Measurements from ENCODE around the gene TAMM41. TPM values are rescaled to one million over a fixed set of nuclear protein-coding genes. Genes with fewer than 3 reads are reported as not detected.

TAMM41 gene
- total RNA-seq, 2 experiments from 2014 or later = 22.6 to 28.7 TPM

DNA sequence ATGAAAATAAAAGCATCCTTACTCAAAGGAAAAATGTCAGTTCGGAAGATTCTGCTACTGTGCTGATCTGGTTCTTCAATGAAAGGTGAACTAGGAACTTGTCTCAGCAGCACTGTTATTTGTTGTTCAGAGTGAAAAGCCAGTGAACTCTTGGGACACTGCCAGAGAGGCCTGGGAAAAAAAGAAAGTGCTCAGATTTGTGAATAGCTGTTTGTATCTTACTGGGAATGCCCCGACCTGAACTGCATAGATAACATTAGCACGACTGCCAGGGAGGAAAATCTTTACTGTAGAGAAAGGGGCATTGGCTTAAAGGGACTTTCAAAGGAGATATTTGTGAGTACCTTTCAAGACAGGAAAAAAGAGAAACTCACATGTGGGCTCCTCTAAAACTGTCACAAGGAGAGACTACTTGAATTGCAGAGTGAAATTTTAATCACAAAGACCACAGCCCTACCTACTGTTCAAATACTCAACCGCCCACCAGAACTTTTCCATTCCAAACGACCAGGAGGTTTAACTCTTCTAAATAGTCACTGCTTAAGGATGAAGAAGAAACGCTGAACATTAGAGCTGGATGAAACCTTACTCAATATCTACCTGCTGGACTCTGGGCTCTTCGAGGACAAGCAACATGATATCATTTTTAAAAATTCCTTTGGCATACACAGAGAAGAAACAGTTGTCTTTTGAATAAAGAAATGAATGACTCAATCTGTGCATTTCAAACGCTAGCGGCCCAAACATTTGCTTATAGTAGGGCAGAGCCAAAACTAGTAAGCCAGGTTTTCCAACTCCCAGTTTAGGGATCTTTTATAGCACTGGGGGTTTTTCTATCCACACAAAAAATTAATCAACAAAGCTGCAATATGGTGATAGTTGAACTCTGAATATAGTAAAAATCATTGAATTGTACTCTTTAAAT, 13.4 kb downstream of the TAMM41 start:
- Mint-ChIP-seq H3K27me3 (no peaks in the 10 kb centered on the region), H3K9me3 (no peaks in the 10 kb centered on the region), H3K4me1 (no peaks in the 10 kb centered on the region), H3K27ac (no peak overlapping the region), H3K4me3 (no peak overlapping the region), H3K36me3 (peaks cover 16% of the 10 kb centered on the region)
- ATAC-seq (ENCODE audit: low read depth) (no peak), DNase-seq (no peak)
- POLR2A ChIA-PET = interaction anchor here (0.8 kb wide), 1 partner anchor 14 kb away, joined by 3 read pairs; the partner anchor contains the start of gene TAMM41

DNA sequence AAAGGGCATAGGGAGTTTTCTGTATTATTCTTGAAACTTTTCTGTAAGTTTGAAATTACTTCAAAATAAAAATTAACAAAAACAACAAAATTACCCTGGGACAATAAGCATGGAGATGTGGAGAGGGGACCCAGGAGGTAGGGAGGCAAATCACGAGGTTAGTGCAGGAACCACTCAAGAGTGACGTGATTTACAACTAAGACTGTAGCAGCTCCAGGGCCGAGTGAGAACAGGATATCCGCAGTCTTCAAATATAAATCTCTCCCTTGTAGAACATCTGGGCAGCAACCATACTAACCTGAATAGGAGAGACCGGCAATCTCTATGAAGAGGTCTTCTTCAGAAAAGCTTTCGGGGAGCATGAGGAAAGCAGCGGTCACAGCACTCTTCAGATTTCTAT, 17.3 kb downstream of the TAMM41 start:
- POLR2A ChIA-PET = no interaction called here
- H3K27ac Mint-ChIP-seq = no peak overlapping the region
- no peaks in the 10 kb centered on the region for H3K27me3 Mint-ChIP-seq
- H3K4me3 Mint-ChIP-seq = no peak overlapping the region
- ATAC-seq (ENCODE audit: low read depth) (no peak), DNase-seq (no peak)
- H3K9me3 Mint-ChIP-seq = no peaks in the 10 kb centered on the region
- no peaks in the 10 kb centered on the region for H3K4me1 Mint-ChIP-seq
- peaks cover 24% of the 10 kb centered on the region for H3K36me3 Mint-ChIP-seq

DNA sequence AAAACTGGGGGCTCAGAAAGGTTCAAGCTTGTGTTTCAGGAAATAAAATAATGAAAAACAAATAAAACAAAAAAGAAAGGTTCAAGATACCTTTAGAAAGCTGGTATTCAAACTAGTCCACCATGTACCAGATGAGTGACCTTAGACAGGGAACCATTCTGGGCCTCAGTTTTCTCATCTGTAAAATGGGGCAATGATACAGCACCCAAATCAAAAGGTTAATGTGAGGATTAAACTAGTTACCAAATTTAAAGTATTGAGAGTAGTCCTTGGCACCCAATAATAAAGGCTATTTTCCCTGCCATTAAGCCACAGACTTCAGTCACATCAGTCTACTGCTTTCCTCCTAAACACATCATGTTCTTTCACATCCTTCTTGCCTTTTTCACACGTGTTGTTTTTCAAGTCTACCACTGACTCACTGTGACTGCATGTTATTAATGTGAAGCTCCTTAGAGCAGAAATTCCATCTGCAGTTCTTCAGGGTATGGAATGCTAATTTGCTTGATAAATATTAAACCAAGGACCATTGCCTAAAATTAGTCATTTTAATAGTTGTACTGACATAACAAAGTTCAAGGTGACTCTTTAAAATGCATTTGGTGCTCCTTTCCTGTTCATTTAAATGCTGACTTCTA, 19.9 kb downstream of the TAMM41 start:
- POLR2A ChIA-PET = interaction anchor here (0.7 kb wide), 1 partner anchor 645 kb away, joined by 3 read pairs; no protein-coding TSS in a partner anchor
- H3K27me3 Mint-ChIP-seq = no peaks in the 10 kb centered on the region
- no peaks in the 10 kb centered on the region for H3K4me1 Mint-ChIP-seq
- ATAC-seq (ENCODE audit: low read depth) (no peak), DNase-seq (no peak)
- peaks cover 23% of the 10 kb centered on the region for H3K36me3 Mint-ChIP-seq
- no peak overlapping the region for H3K27ac Mint-ChIP-seq
- H3K9me3 Mint-ChIP-seq = no peaks in the 10 kb centered on the region
- H3K4me3 Mint-ChIP-seq = no peak overlapping the region

DNA sequence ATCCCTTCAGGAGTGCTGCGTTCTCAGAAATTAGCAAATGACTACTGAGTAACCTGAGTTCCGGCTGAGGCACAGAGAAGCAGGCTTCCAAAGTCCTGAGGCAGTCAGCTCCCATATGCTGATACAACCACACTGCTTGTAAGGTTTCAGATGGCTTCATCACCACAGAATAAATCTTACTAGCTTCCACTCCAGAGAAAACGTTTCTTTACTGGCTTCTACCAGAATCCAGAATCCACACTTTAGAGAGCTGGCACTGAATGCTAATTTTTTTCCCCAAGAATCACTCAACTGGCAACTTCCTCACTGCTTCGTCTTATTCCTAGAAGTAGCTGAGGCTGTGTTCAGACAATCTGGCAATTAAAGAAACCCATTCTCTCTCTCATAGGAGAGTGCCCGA, 21.4 kb downstream of the TAMM41 start:
- H3K27me3 Mint-ChIP-seq = no peaks in the 10 kb centered on the region
- no peak overlapping the region for H3K4me3 Mint-ChIP-seq
- H3K36me3 Mint-ChIP-seq = peaks cover 23% of the 10 kb centered on the region
- POLR2A ChIA-PET = no interaction called here
- no peaks in the 10 kb centered on the region for H3K4me1 Mint-ChIP-seq
- DNase-seq = no peak
- H3K9me3 Mint-ChIP-seq = no peaks in the 10 kb centered on the region
- H3K27ac Mint-ChIP-seq = no peak overlapping the region
- ATAC-seq (ENCODE audit: low read depth) = no peak

DNA sequence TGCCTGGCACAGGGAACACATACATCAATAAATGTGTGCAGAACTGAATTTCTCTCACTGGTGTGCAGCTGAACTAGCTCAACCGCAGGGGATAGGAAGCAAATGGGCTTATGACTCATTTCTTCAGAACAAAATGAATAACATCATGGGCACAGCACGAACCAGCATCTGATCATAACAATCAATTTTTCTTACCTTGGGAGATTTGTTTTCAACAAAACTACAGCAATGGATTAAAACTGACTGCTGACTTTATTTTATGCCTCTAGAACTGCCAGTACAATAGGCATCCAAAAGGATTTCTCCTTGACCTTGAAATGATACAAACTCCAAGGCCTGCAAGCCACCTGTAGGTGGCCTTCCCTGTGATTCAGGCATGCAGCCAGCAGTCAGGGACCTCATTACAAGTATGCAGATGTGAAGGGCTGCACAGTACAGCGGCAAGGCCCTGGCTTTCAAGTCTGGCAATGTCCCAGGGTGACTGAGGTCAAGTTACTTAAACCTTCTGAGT, 26.1 kb downstream of the TAMM41 start:
- no peak overlapping the region for H3K4me3 Mint-ChIP-seq
- H3K36me3 Mint-ChIP-seq = peaks cover 15% of the 10 kb centered on the region
- no peak overlapping the region for H3K27ac Mint-ChIP-seq
- H3K4me1 Mint-ChIP-seq = no peaks in the 10 kb centered on the region
- H3K9me3 Mint-ChIP-seq = no peaks in the 10 kb centered on the region
- H3K27me3 Mint-ChIP-seq = no peaks in the 10 kb centered on the region
- POLR2A ChIA-PET = no interaction called here
- DNase-seq (no peak), ATAC-seq (ENCODE audit: low read depth) (no peak)

DNA sequence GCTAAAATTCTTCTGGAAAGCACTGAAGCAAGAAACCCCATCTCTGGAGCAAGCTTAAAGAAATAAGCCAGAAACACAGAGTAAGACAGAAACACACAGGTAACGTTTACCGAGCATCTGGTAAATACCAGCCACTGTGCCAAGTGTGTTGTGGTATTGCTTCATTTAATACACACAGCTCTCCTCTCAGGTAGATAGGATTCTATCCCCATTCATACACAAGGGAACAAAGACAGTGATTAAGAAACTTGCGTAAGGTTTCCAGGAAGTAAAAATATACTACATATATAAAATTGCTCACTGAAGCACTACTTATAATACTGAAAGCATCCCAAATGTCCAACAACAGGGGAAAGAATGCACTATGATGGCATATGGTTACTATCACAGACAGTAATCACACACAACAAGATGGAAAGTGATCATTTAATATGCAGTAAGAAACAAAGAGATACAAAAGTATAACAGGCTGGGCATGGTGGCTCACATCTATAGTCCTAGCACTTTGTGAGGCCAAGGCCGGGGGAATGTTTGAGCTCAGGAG, 27.5 kb downstream of the TAMM41 start:
- no peaks in the 10 kb centered on the region for H3K4me1 Mint-ChIP-seq
- ATAC-seq (ENCODE audit: low read depth) = no peak
- DNase-seq = no peak
- H3K27me3 Mint-ChIP-seq = no peaks in the 10 kb centered on the region
- no peak overlapping the region for H3K27ac Mint-ChIP-seq
- POLR2A ChIA-PET = no interaction called here
- no peak overlapping the region for H3K4me3 Mint-ChIP-seq
- H3K36me3 Mint-ChIP-seq = peaks cover 14% of the 10 kb centered on the region
- no peaks in the 10 kb centered on the region for H3K9me3 Mint-ChIP-seq

DNA sequence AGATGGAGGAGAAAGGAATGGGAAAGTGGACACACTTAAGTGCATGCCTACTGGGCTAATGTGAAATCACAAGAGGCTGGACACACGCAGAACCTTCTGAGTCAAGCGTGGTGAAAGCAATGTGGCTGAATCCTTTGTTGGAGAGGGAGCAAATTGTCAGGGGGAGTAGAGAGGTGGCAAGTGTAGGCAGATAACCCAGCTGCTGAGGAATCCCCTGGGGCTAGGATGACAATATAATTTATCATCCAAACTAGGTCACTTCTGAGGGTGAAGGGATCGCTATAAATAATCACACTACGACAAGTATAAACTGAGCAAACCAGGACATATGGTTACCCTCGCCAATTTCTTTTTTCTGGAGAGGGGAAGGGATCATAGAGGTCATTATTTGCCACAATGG, 28.7 kb downstream of the TAMM41 start:
- Mint-ChIP-seq H3K27ac (no peak overlapping the region), H3K27me3 (no peaks in the 10 kb centered on the region), H3K4me3 (no peak overlapping the region), H3K4me1 (no peaks in the 10 kb centered on the region), H3K9me3 (no peaks in the 10 kb centered on the region), H3K36me3 (peaks cover 16% of the 10 kb centered on the region)
- no peak for DNase-seq
- no peak for ATAC-seq (ENCODE audit: low read depth)
- POLR2A ChIA-PET = no interaction called here

DNA sequence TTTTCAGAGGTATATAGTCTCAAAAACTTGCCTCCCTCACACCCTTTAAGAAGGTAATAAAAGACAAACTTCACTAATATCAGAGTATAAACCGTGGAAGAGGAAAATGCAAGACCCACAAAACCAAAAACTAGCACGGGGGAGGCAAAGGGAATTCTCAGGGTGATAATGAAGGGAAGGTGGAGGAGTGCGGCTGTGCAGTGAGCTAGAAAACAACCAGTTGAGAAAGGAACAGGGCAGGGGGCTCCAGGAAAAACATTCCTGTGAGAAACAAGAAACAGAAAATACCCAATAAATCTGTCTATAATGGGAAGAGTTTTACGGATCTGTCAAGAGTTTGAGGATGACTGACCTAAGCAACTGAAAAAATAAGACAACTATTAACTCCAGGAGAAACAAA, 31.6 kb downstream of the TAMM41 start:
- no peak for ATAC-seq (ENCODE audit: low read depth)
- H3K27me3 Mint-ChIP-seq = no peaks in the 10 kb centered on the region
- no peak overlapping the region for H3K4me3 Mint-ChIP-seq
- POLR2A ChIA-PET = no interaction called here
- H3K4me1 Mint-ChIP-seq = peaks cover 2% of the 10 kb centered on the region
- no peaks in the 10 kb centered on the region for H3K9me3 Mint-ChIP-seq
- no peak overlapping the region for H3K27ac Mint-ChIP-seq
- peaks cover 13% of the 10 kb centered on the region for H3K36me3 Mint-ChIP-seq
- DNase-seq = no peak

DNA sequence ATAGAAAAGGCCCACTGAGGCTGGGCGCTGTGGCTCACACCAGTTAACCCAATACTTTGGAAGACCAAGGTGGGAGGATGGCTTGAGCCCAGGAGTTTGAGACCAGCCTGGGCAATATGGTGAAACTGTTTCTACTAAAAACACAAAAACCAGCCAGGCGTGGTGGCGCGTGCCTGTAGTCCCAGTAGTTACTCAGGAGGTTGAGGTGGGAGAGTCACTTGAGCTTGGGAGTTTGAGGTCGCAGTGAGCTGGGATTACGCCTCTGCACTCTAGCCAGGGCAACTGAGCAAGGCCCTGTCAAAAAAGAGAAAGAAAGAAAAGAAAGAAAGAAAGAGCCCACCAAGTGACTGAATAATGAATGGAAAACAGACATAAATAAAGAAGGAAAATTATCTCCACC, 32.0 kb downstream of the TAMM41 start:
- DNase-seq (no peak), ATAC-seq (ENCODE audit: low read depth) (no peak)
- Mint-ChIP-seq H3K27me3 (no peaks in the 10 kb centered on the region), H3K36me3 (peaks cover 13% of the 10 kb centered on the region), H3K27ac (no peak overlapping the region), H3K4me1 (peaks cover 2% of the 10 kb centered on the region), H3K9me3 (no peaks in the 10 kb centered on the region), H3K4me3 (no peak overlapping the region)
- POLR2A ChIA-PET = no interaction called here

DNA sequence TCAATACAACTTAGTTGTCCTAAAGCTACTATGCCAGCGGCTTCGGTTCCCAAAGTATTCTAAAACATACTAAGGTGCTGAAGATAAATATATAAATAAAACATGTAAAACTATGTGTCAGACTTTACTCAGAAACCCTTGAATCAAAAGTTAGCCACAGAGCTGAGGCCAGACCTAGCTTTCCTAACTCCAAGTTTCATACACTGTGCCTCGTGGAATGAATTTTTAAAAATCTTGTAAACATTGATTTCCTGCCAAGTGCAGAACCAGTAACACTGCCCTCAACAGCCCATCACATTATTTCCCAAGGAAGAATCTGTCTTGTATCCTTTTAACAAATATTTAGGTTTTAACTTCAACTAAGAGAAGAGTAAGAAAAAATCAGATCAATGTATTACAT, 36.4 kb downstream of the TAMM41 start:
- Mint-ChIP-seq H3K4me3 (no peak overlapping the region), H3K9me3 (no peaks in the 10 kb centered on the region), H3K27me3 (no peaks in the 10 kb centered on the region), H3K36me3 (peaks cover 13% of the 10 kb centered on the region), H3K4me1 (peaks cover 2% of the 10 kb centered on the region), H3K27ac (no peak overlapping the region)
- POLR2A ChIA-PET = no interaction called here
- DNase-seq (no peak), ATAC-seq (ENCODE audit: low read depth) (no peak)

DNA sequence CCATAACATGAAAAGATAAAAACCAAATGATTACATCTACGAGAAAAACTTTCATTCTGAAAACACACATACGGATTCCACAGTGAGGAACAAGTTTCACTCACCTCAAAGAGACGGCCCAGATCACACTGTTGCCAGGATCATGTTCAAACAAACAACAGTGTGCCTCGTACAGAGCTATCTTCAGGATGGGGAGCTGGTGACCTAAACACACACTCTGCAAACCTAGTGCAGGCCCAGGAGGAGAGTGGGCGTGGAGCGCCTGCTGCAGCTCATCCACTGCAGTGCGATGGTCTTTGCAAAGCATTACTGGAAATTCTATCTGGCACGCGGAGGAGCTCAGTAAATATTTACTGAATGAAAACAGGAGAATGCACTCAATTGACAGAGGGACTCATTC, 38.5 kb downstream of the TAMM41 start:
- Mint-ChIP-seq H3K4me3 (no peak overlapping the region), H3K9me3 (no peaks in the 10 kb centered on the region), H3K27me3 (no peaks in the 10 kb centered on the region), H3K27ac (no peak overlapping the region), H3K36me3 (peaks cover 17% of the 10 kb centered on the region), H3K4me1 (peaks cover 5% of the 10 kb centered on the region)
- POLR2A ChIA-PET = no interaction called here
- DNase-seq = no peak
- no peak for ATAC-seq (ENCODE audit: low read depth)

DNA sequence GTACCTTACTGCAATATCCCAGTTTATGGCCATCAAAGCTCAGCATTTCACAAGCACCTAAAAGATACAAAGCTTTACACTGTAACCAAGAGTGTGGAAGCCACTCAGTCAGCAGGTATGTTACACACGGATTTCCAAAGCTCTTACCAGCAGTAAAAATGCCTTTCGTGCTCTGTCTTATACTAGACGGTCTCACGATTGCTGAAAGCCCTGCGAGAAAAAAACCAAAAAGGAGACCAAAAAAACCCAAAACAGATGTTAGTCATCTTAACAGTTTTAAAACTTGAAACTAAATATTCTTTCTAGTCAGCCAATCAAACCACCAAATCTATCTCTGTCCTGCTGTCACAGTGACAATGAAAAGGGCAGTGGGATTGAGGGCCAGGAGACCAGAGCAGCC, 39.0 kb downstream of the TAMM41 start:
- H3K27ac Mint-ChIP-seq = no peak overlapping the region
- H3K9me3 Mint-ChIP-seq = no peaks in the 10 kb centered on the region
- no peak for ATAC-seq (ENCODE audit: low read depth)
- H3K4me3 Mint-ChIP-seq = no peak overlapping the region
- H3K27me3 Mint-ChIP-seq = no peaks in the 10 kb centered on the region
- peaks cover 20% of the 10 kb centered on the region for H3K36me3 Mint-ChIP-seq
- no peak for DNase-seq
- POLR2A ChIA-PET = no interaction called here
- H3K4me1 Mint-ChIP-seq = peaks cover 5% of the 10 kb centered on the region

DNA sequence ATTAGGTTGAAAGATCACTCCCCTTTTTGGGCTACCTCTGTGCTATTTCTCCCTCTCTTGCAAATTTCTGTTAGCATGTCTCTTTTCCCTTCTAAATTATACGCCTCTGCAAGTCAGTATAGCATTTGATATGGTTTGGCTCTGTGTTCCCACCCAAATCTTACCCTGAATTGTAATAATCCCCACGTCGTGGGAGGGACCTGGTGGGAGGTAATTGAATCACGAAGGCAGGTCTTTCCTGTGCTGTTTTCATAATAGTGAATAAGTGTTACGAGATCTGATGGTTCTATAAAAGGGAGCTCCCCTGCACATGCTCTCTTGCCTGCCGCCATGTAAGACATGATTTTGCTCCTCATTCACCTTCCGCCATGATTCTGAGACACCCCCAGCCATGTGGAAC, 41.0 kb downstream of the TAMM41 start:
- DNase-seq (no peak), ATAC-seq (ENCODE audit: low read depth) (no peak)
- Mint-ChIP-seq H3K9me3 (peaks cover 2% of the 10 kb centered on the region), H3K27me3 (no peaks in the 10 kb centered on the region), H3K4me1 (peaks cover 3% of the 10 kb centered on the region), H3K36me3 (peaks cover 39% of the 10 kb centered on the region), H3K4me3 (no peak overlapping the region), H3K27ac (no peak overlapping the region)
- POLR2A ChIA-PET = no interaction called here
